Parietal lobe (tissue), 1 donor: ENCODE measurements around the gene SMG7. TPM values are rescaled to one million over a fixed set of nuclear protein-coding genes. Genes with fewer than 3 reads are reported as not detected.

ENCODE experiments used
- total RNA-seq: library from RNA; depleted of rRNA; stranded (reverse); fragments of >200 nt; gene quantifications from one replicate; pipeline ENCODE4 v1.2.3, GENCODE V29; 2014

Gene SMG7
- 47.9 TPM for total RNA-seq

GRCh38 chr1:183472488-183473216 is at the start of gene SMG7:
Gene SMG7, plus strand, starts transcription at chr1:183472499. Its CDS starts 122 bp downstream, at chr1:183472621.

GRCh38 chr1:183590244-183591191 is 118.2 kb downstream of the SMG7 start, which contains the start of gene NCF2:
Gene NCF2, minus strand, starts transcription at chr1:183590459. Its CDS starts 130 bp downstream, at chr1:183590329.

Other genes with a start within 250 kb of the SMG7 start
- gene NMNAT2, start 54.1 kb upstream of the SMG7 start, total RNA-seq = 73.2 TPM
- 0.94 TPM for gene NCF2, start 118.0 kb downstream of the SMG7 start, total RNA-seq
- gene ARPC5, start 163.3 kb downstream of the SMG7 start, total RNA-seq = 71.7 TPM
- not detected for gene APOBEC4, start 180.8 kb downstream of the SMG7 start, total RNA-seq